CD4-positive, CD25-positive, alpha-beta regulatory T cell (primary cell): ENCODE measurements around the gene APOL5. TPM values are rescaled to one million over a fixed set of nuclear protein-coding genes. Genes with fewer than 3 reads are reported as not detected.
A peak's percentile ranks its signal among the peaks of the same experiment; 100 is the strongest.

Experiments used
- ATAC-seq, 2 donors: fragments of 150-1000 bp; cut with Tn5 transposase; one replicate each; pipeline ENCODE4 v1.10.0; 2021; ENCODE audit warnings: low read depth in 2 of 2, moderate number of reproducible peaks in 2 of 2, moderate library complexity in 1 of 2
- DNase-seq, 3 donors: peaks; one replicate each; pipeline versions ENCODE4 v3.0.0 to v3.0.0-alpha.2; 2012 to 2022; ENCODE audit warnings: mixed read lengths in 1 of 3
- H3K27ac ChIP-seq: one replicate; pipeline ENCODE4 v1.7.0; 2013; ENCODE audit warnings: mild to moderate bottlenecking, low read length; ENCODE audit not compliant: insufficient read depth, poor library complexity, severe bottlenecking
- H3K27me3 ChIP-seq: one replicate; pipeline ENCODE4 v1.7.0; 2013; ENCODE audit warnings: low read length; ENCODE audit not compliant: control insufficient read depth, insufficient read depth
- H3K36me3 ChIP-seq: one replicate; pipeline ENCODE4 v1.7.0; 2013; ENCODE audit warnings: mild to moderate bottlenecking, low read length, moderate library complexity; ENCODE audit not compliant: control insufficient read depth, insufficient read depth
- H3K4me1 ChIP-seq: 2 replicates; pipeline ENCODE4 v1.7.0; 2013; ENCODE audit warnings: mild to moderate bottlenecking, low read length; ENCODE audit not compliant: insufficient read depth, control insufficient read depth, poor library complexity, severe bottlenecking
- H3K4me3 ChIP-seq: one replicate; pipeline ENCODE4 v1.7.0; 2013; ENCODE audit warnings: low read depth, mild to moderate bottlenecking, low read length, moderate library complexity
- H3K9me3 ChIP-seq, 2 experiments: 1 replicate in 1 of 2; 2 replicates in 1 of 2; pipeline ENCODE4 v1.7.0; 2013; ENCODE audit warnings: low read length in 2 of 2, mild to moderate bottlenecking in 1 of 2, moderate library complexity in 1 of 2; ENCODE audit not compliant: control insufficient read depth in 2 of 2
- H3K27ac Mint-ChIP-seq, 3 donors: one replicate each; pipeline ENCODE4 v1.8.0; 2020 to 2022; ENCODE audit warnings: mild to moderate bottlenecking in 3 of 3, mixed read lengths in 3 of 3, moderate library complexity in 2 of 3
- H3K27me3 Mint-ChIP-seq: one replicate; pipeline ENCODE4 v1.8.0; 2022; ENCODE audit warnings: mild to moderate bottlenecking, mixed read lengths
- H3K36me3 Mint-ChIP-seq: one replicate; pipeline ENCODE4 v1.8.0; 2020; ENCODE audit warnings: mixed read lengths
- H3K4me1 Mint-ChIP-seq, 4 donors: one replicate each; pipeline ENCODE4 v1.8.0; 2020 to 2022; ENCODE audit warnings: mixed read lengths in 4 of 4, mild to moderate bottlenecking in 1 of 4
- H3K4me3 Mint-ChIP-seq, 4 donors: one replicate each; pipeline ENCODE4 v1.8.0; 2020 to 2022; ENCODE audit warnings: mild to moderate bottlenecking in 4 of 4, mixed read lengths in 4 of 4, moderate library complexity in 3 of 4
- H3K9me3 Mint-ChIP-seq, 7 donors: one replicate each; pipeline ENCODE4 v1.8.0; 2020 to 2022; ENCODE audit warnings: mixed read lengths in 7 of 7, mild to moderate bottlenecking in 3 of 7, moderate library complexity in 2 of 7
- polyA plus RNA-seq, 4 donors: library from polyadenylated mRNA; unstranded; fragments of 300-500 nt; fragmentation: Illumina TruSeq; gene quantifications; one replicate each; pipeline ENCODE4 v1.2.3, GENCODE V29; 2021
- total RNA-seq: library from RNA; stranded (reverse); gene quantifications from one replicate; pipeline ENCODE4 v1.2.3, GENCODE V29; 2022

APOL5 gene
- total and polyA plus RNA-seq, 5 donors from 2014 or later, result not detected

DNA sequence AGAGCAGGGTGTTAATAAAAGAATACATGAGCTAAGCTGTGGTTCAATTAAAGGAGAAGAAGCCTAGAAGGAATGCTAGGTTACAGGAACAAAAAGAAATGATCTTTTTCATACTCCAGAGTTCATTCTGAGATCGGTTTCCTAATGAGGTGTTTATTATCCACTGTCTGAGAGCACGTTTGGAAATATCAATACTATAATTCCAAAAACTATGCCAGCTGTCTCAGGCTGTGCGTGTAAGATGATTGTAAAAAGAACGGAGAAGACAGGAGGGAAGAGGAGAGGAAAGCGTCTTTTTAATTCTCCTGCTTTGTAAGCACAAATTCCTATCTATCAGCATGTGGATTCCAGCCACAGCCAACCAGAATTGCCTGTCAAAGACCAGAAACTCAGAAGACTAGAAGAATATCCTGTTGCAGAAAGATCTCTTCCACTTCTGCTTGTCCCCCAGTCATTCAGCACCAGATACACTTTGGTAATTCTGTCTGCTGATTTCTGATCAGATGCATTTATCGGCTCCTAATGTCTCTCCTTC lies 25.7 kb downstream of the APOL5 start:
- Mint-ChIP-seq H3K4me1 (no peaks in the 10 kb centered on the region), H3K27me3 (peaks cover 20% of the 10 kb centered on the region), H3K9me3 (no peaks in the 10 kb centered on the region), H3K4me3 (no peak overlapping the region), H3K27ac (no peak overlapping the region), H3K36me3 (no peaks in the 10 kb centered on the region)
- peaks cover 4% of the 10 kb centered on the region for H3K27me3 ChIP-seq
- no peak overlapping the region for H3K4me3 ChIP-seq
- ATAC-seq (no peak), DNase-seq (no peak)
- no peaks in the 10 kb centered on the region for H3K4me1 ChIP-seq
- H3K36me3 ChIP-seq, result no peaks in the 10 kb centered on the region
- no peaks in the 10 kb centered on the region for H3K9me3 ChIP-seq
- no peak overlapping the region for H3K27ac ChIP-seq

DNA sequence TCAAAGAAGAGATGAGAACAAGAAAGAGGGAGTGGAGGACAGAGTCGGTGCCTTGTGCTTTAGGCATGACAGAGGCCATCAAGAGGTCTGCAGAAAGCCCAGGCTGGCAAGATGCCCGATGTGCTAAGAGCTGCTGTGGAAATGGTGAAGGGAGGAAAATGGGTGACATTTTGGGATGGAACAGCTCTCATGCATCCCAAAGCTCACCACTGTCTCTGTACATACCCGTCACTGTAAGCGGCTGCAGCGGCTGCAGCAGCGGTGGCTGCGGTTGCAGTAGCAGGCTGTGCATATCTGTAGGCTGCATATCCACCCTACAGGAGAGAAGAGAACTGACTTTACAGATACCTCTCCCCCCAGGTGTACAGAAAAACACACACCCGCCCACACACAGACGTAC lies 28.6 kb downstream of the APOL5 start:
- H3K27ac Mint-ChIP-seq, result no peak overlapping the region
- no peak overlapping the region for H3K27ac ChIP-seq
- ATAC-seq, result no peak
- H3K4me1 ChIP-seq, result no peaks in the 10 kb centered on the region
- H3K27me3 ChIP-seq, result peaks cover 6% of the 10 kb centered on the region
- peaks cover 18% of the 10 kb centered on the region for H3K27me3 Mint-ChIP-seq
- H3K4me3 Mint-ChIP-seq, result peak overlapping the region in 1 of 4 donors; percentile 89
- no peak overlapping the region for H3K4me3 ChIP-seq
- DNase-seq, result no peak
- H3K36me3 Mint-ChIP-seq, result no peaks in the 10 kb centered on the region
- H3K9me3 Mint-ChIP-seq, result no peaks in the 10 kb centered on the region
- H3K36me3 ChIP-seq, result no peaks in the 10 kb centered on the region
- no peaks in the 10 kb centered on the region for H3K9me3 ChIP-seq
- H3K4me1 Mint-ChIP-seq, result no peaks in the 10 kb centered on the region

DNA sequence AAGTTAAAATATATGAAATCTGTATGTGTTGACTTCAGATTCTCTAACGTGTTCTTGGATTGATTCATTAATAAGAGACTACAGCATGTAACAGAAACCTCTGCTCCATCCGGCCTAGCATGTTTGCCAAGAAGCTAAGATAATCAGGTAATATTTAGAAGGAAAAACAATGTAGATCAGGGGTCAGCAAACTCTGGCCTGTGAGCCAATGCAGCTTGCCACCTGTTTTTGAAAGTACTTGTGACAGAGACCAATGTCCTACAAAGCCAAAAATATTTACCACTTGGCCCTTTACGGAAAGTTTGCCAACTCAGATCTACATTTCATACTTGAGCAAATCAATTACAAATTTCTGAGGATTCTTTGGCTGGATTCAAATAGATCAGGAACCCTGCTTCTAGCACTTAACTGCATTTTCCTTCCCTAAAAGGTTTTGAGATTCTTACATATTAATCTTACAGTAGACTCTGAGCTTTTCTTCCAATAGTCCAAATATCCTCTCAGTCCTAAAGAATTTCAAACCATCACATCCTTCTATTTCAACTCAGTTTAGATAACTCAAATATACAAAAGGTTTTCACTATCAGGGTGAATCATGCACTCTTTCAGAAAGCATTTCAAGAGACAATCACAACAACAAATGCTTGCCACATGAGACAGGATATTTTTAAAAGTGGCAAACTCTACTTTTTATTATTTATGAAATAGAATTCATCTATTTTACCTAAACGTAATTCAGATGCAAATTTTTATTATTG lies 29.5 kb downstream of the APOL5 start:
- ATAC-seq, result no peak
- H3K4me1 ChIP-seq, result no peaks in the 10 kb centered on the region
- Mint-ChIP-seq H3K4me3 (no peak overlapping the region), H3K27ac (no peak overlapping the region), H3K27me3 (peaks cover 15% of the 10 kb centered on the region), H3K4me1 (no peaks in the 10 kb centered on the region), H3K36me3 (no peaks in the 10 kb centered on the region), H3K9me3 (no peaks in the 10 kb centered on the region)
- no peaks in the 10 kb centered on the region for H3K9me3 ChIP-seq
- no peak overlapping the region for H3K4me3 ChIP-seq
- H3K27me3 ChIP-seq, result peaks cover 8% of the 10 kb centered on the region
- no peak overlapping the region for H3K27ac ChIP-seq
- H3K36me3 ChIP-seq, result no peaks in the 10 kb centered on the region
- no peak for DNase-seq

DNA sequence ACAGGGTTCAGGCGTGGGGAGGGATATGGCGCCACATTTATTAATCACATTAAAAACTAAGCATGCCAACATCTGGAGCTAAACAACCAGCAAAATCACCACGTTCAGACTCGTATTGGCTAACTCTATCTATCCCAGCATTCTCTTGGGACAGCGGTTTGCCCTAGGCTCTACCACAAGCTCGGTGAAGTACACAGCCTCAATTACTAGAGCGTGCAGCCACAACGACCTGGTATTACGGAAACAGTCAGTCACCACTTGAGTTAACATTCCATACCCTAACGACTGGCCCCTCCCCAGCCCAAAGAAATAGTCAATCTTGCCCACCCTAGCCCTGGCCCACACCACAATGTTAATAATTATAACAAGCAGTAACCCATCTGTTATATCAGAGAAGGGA lies 32.1 kb downstream of the APOL5 start:
- Histone ChIP-seq H3K4me3 (no peak overlapping the region), H3K27me3 (peaks cover 8% of the 10 kb centered on the region), H3K27ac (no peak overlapping the region), H3K9me3 (no peaks in the 10 kb centered on the region), H3K4me1 (no peaks in the 10 kb centered on the region), H3K36me3 (no peaks in the 10 kb centered on the region)
- Mint-ChIP-seq H3K4me1 (peaks cover 0 to 3% (median 0%) of the 10 kb centered on the region in 4 donors), H3K4me3 (no peak overlapping the region), H3K27ac (peak overlapping the region in 1 of 3 donors; percentile 61), H3K9me3 (no peaks in the 10 kb centered on the region), H3K27me3 (peaks cover 17% of the 10 kb centered on the region), H3K36me3 (no peaks in the 10 kb centered on the region)
- DNase-seq (no peak), ATAC-seq (no peak)

DNA sequence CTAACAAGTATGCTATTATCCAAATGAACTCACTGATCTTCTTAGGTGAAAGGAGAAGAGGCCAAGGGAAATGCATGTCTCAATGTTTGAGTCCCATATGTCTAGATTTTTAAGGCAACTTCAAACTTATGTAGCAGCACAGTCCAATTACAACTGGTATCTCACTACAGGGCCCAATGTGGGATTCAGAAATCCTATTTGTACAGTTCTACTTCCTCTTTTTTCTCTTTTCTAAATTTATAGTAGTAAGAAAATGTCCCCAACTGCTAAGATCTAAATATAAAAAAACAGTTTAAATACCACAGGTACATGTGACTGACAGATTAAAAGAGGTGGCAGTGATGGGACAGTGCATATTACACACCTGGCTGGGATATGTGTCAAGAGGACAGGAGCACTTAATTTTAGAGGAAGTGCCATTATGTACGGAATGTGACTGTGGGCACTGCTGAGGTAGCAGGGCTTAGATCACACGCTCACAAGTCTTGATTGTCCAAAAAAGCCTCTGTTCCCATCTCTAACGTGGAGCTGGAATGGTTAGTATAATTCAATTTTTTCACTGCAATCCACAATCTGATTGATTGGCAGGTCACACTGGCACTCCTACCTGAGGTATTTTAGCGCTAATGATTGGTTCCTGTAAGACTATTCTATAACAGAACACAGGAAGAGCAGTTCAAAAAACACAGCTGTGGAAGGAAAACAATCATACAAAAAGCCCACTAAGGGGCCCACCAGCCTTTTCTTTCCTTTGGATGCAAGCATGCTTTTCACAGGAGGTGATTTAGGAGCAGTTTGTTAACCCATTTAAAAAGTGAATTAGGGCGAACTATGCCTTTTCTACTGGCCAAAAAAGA lies 34.6 kb downstream of the APOL5 start:
- Histone ChIP-seq H3K4me1 (no peaks in the 10 kb centered on the region), H3K9me3 (no peaks in the 10 kb centered on the region), H3K27ac (no peak overlapping the region), H3K4me3 (no peak overlapping the region), H3K36me3 (no peaks in the 10 kb centered on the region), H3K27me3 (peaks cover 4% of the 10 kb centered on the region)
- H3K36me3 Mint-ChIP-seq, result no peaks in the 10 kb centered on the region
- no peaks in the 10 kb centered on the region for H3K9me3 Mint-ChIP-seq
- H3K4me3 Mint-ChIP-seq, result no peak overlapping the region
- DNase-seq (no peak), ATAC-seq (no peak)
- H3K4me1 Mint-ChIP-seq, result peaks cover 0 to 3% (median 0%) of the 10 kb centered on the region in 4 donors
- peaks cover 20% of the 10 kb centered on the region for H3K27me3 Mint-ChIP-seq
- no peak overlapping the region for H3K27ac Mint-ChIP-seq

DNA sequence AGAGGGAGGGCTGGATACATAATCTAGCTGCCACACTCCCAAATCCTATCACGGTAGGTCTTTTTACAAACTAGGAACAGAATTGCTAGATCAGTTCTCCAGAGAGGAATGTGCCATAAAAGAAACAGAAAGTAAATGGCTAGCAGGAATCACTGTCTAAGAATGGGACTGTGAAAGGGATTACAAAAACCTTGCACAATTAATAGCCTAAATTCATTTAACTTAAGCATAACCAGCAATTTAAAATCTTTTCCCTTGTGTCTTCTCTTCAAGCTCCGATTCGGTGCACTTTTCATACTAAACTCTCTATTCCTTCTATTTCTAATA lies 35.2 kb downstream of the APOL5 start:
- no peak for ATAC-seq
- no peak overlapping the region for H3K27ac ChIP-seq
- Mint-ChIP-seq H3K9me3 (no peaks in the 10 kb centered on the region), H3K27me3 (peaks cover 26% of the 10 kb centered on the region), H3K4me1 (peaks cover 0 to 3% (median 0%) of the 10 kb centered on the region in 4 donors), H3K27ac (no peak overlapping the region), H3K36me3 (no peaks in the 10 kb centered on the region), H3K4me3 (no peak overlapping the region)
- peaks cover 4% of the 10 kb centered on the region for H3K27me3 ChIP-seq
- H3K36me3 ChIP-seq, result no peaks in the 10 kb centered on the region
- H3K9me3 ChIP-seq, result no peaks in the 10 kb centered on the region
- H3K4me1 ChIP-seq, result no peaks in the 10 kb centered on the region
- no peak for DNase-seq
- H3K4me3 ChIP-seq, result no peak overlapping the region

DNA sequence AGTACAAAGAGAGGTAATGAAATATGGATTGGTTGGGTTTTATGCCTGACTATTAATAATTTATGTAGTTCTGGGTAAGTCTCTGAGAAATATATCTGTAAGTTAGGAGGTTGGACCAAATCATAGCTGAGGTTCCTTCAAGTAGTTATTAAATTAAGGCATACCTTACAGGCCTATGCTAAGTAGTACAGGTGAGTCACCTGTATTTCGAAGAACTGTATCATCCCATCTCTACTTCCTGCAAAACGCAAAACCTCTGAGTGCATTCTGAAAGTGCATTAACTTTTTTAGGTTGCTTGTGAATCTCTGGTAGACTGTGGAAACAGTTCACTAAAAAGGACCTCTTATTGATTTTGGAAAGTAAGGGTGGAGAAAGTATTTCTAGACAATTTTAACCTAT lies 37.1 kb downstream of the APOL5 start:
- H3K9me3 Mint-ChIP-seq, result no peaks in the 10 kb centered on the region

More for the DNA sequence above, 37.1 kb downstream of the APOL5 start:
- Histone ChIP-seq H3K4me1 (no peaks in the 10 kb centered on the region), H3K27ac (no peak overlapping the region), H3K4me3 (no peak overlapping the region), H3K9me3 (no peaks in the 10 kb centered on the region), H3K27me3 (peaks cover 4% of the 10 kb centered on the region), H3K36me3 (no peaks in the 10 kb centered on the region)
- DNase-seq, result peak in 1 of 3 donors; percentile 7
- Mint-ChIP-seq H3K27ac (no peak overlapping the region), H3K4me3 (no peak overlapping the region), H3K27me3 (peaks cover 26% of the 10 kb centered on the region), H3K4me1 (peaks cover 0 to 3% (median 0%) of the 10 kb centered on the region in 4 donors), H3K36me3 (no peaks in the 10 kb centered on the region)
- ATAC-seq, result no peak
